Glutamatergic neuron (in vitro differentiated cells): ENCODE results near the gene AGPAT3. TPM values are rescaled to one million over a fixed set of nuclear protein-coding genes. Genes with fewer than 3 reads are reported as not detected.

Experiments used
- DNase-seq: peaks from one replicate; pipeline ENCODE4 v3.0.0; 2022
- H3K27ac Mint-ChIP-seq: one replicate; pipeline ENCODE4 v1.8.0; 2020; ENCODE audit warnings: mild to moderate bottlenecking, mixed read lengths, inconsistent platforms; ENCODE audit not compliant: unreplicated experiment
- H3K27me3 Mint-ChIP-seq: one replicate; pipeline ENCODE4 v1.8.0; 2020; ENCODE audit warnings: mild to moderate bottlenecking, moderate library complexity, mixed read lengths, inconsistent platforms; ENCODE audit not compliant: unreplicated experiment
- H3K36me3 Mint-ChIP-seq: one replicate; pipeline ENCODE4 v1.8.0; 2020; ENCODE audit warnings: mild to moderate bottlenecking, mixed read lengths, inconsistent platforms; ENCODE audit not compliant: unreplicated experiment
- H3K4me1 Mint-ChIP-seq: one replicate; pipeline ENCODE4 v1.8.0; 2020; ENCODE audit warnings: mild to moderate bottlenecking, low read depth, mixed read lengths, inconsistent platforms; ENCODE audit not compliant: unreplicated experiment
- H3K4me3 Mint-ChIP-seq: one replicate; pipeline ENCODE4 v1.8.0; 2020; ENCODE audit warnings: mild to moderate bottlenecking, mixed read lengths, inconsistent platforms; ENCODE audit not compliant: unreplicated experiment
- H3K9me3 Mint-ChIP-seq: one replicate; pipeline ENCODE4 v1.8.0; 2020; ENCODE audit warnings: mild to moderate bottlenecking, moderate library complexity, mixed read lengths, inconsistent platforms; ENCODE audit not compliant: unreplicated experiment
- CTCF ChIP-seq: fragments of 200-600 bp; sonication (generic); IDR thresholded peaks from one replicate; pipeline ENCODE4 v1.5.0; 2021; ENCODE audit not compliant: partially characterized antibody, unreplicated experiment
- total RNA-seq: library from RNA; stranded (reverse); fragmentation: NEBNext Ultra II Directional; extraction: Animal tissue kit (Norgen Biotek cat#: 25700); gene quantifications from one replicate; pipeline ENCODE4 v1.2.1, GENCODE V29; 2021; ENCODE audit not compliant: unreplicated experiment

Gene AGPAT3
- total RNA-seq, 1 donor from 2014 or later, result 12.6 TPM

GRCh38 chr21:43939443-43940328, 74.7 kb downstream of the AGPAT3 start:
- peaks cover 12% of the 10 kb centered on the region for H3K9me3 Mint-ChIP-seq
- peaks cover 9% of the 10 kb centered on the region for H3K27me3 Mint-ChIP-seq
- peak; percentile 14 for DNase-seq
- H3K36me3 Mint-ChIP-seq, result no peaks in the 10 kb centered on the region
- no peak overlapping the region for H3K4me3 Mint-ChIP-seq
- peaks cover 2% of the 10 kb centered on the region for H3K4me1 Mint-ChIP-seq
- no peak for TF ChIP-seq CTCF
- no peak overlapping the region for H3K27ac Mint-ChIP-seq

GRCh38 chr21:43940329-43941050, 75.5 kb downstream of the AGPAT3 start:
- H3K4me1 Mint-ChIP-seq, result peaks cover 2% of the 10 kb centered on the region
- H3K27me3 Mint-ChIP-seq, result peaks cover 7% of the 10 kb centered on the region
- H3K4me3 Mint-ChIP-seq, result no peak overlapping the region
- no peak overlapping the region for H3K27ac Mint-ChIP-seq
- H3K36me3 Mint-ChIP-seq, result no peaks in the 10 kb centered on the region
- DNase-seq, result peak; percentile 12
- peaks cover 12% of the 10 kb centered on the region for H3K9me3 Mint-ChIP-seq
- no peak for TF ChIP-seq CTCF

- H3K27ac Mint-ChIP-seq, result no peak overlapping the region
- peaks cover 7% of the 10 kb centered on the region for H3K27me3 Mint-ChIP-seq
- H3K9me3 Mint-ChIP-seq, result peaks cover 6% of the 10 kb centered on the region
- H3K36me3 Mint-ChIP-seq, result no peaks in the 10 kb centered on the region
- TF ChIP-seq CTCF, result no peak
- no peak for DNase-seq
- peaks cover 2% of the 10 kb centered on the region for H3K4me1 Mint-ChIP-seq
- H3K4me3 Mint-ChIP-seq, result no peak overlapping the region
Measured at GRCh38 chr21:43942201-43942600, 77.2 kb downstream of the AGPAT3 start.

- H3K4me3 Mint-ChIP-seq, result no peak overlapping the region
- no peak overlapping the region for H3K27ac Mint-ChIP-seq
- no peaks in the 10 kb centered on the region for H3K36me3 Mint-ChIP-seq
- peaks cover 6% of the 10 kb centered on the region for H3K9me3 Mint-ChIP-seq
- peaks cover 7% of the 10 kb centered on the region for H3K27me3 Mint-ChIP-seq
- H3K4me1 Mint-ChIP-seq, result peaks cover 2% of the 10 kb centered on the region
- DNase-seq, result peak; percentile 17
- TF ChIP-seq CTCF, result no peak
Measured at GRCh38 chr21:43942621-43943020, 77.6 kb downstream of the AGPAT3 start.
